SK-N-SH treated with all-trans-retinoic acid at 6 μM for 48 hours (cell line): Measurements from ENCODE around the gene FOXN3.
A peak's percentile ranks its signal among the peaks of the same experiment; 100 is the strongest.

Experiments used
- ATAC-seq: fragments of 200-7000 bp; cut with Tn5 transposase; 3 replicates; pipeline ENCODE4 v1.9.1; 2020; ENCODE audit warnings: mild to moderate bottlenecking, moderate library complexity
- ARNTL ChIP-seq: fragments of 450-650 bp; formaldehyde crosslinking; IDR thresholded peaks from 2 replicates; pipeline ENCODE4 v1.5.0; 2020; ENCODE audit warnings: low read depth, mild to moderate bottlenecking, moderate library complexity, borderline replicate concordance
- BACH2 ChIP-seq: fragments of 250-450 bp; sonication (Bioruptor Pico); IDR thresholded peaks from 2 replicates; pipeline ENCODE4 v1.9.0; 2021; ENCODE audit warnings: mild to moderate bottlenecking, borderline replicate concordance
- CREB5 ChIP-seq: fragments of 250-450 bp; sonication (Bioruptor Pico); IDR thresholded peaks from 2 replicates; pipeline ENCODE4 v1.5.1; 2020; ENCODE audit warnings: low read depth, mild to moderate bottlenecking, moderate library complexity
- CSDC2 ChIP-seq: fragments of 250-450 bp; sonication (Bioruptor Pico); IDR thresholded peaks from 2 replicates; pipeline ENCODE4 v1.5.0; 2020; ENCODE audit warnings: mild to moderate bottlenecking, moderate library complexity
- CSRNP3 ChIP-seq: fragments of 250-450 bp; sonication (Bioruptor Pico); IDR thresholded peaks from 2 replicates; pipeline ENCODE4 v1.5.1; 2021; ENCODE audit warnings: mild to moderate bottlenecking, moderate library complexity
- ESRRG ChIP-seq: fragments of 250-450 bp; sonication (Bioruptor Pico); IDR thresholded peaks from 2 replicates; pipeline ENCODE4 v1.6.1; 2021; ENCODE audit warnings: mild to moderate bottlenecking
- GLIS3 ChIP-seq: fragments of 250-450 bp; sonication (Bioruptor Pico); IDR thresholded peaks from 2 replicates; pipeline ENCODE4 v1.5.0; 2020; ENCODE audit warnings: mild to moderate bottlenecking, moderate library complexity
- ISL1 ChIP-seq: fragments of 250-450 bp; sonication (Bioruptor Pico); IDR thresholded peaks from 2 replicates; pipeline ENCODE4 v2.1.2; 2022; ENCODE audit warnings: mild to moderate bottlenecking, moderate library complexity
- POU6F1 ChIP-seq: fragments of 250-450 bp; sonication (Bioruptor Pico); IDR thresholded peaks from 2 replicates; pipeline ENCODE4 v1.8.0; 2021; ENCODE audit warnings: low read depth, mild to moderate bottlenecking, moderate library complexity, borderline replicate concordance
- RARB ChIP-seq: fragments of 250-450 bp; sonication (Bioruptor Pico); IDR thresholded peaks from 2 replicates; pipeline ENCODE4 v1.8.0; 2021; ENCODE audit warnings: mild to moderate bottlenecking, moderate library complexity
- TCF4 ChIP-seq: fragments of 250-450 bp; sonication (Bioruptor Pico); IDR thresholded peaks from 2 replicates; pipeline ENCODE4 v1.8.0; 2021; ENCODE audit warnings: mild to moderate bottlenecking, moderate library complexity, borderline replicate concordance
- TSHZ2 ChIP-seq: fragments of 250-450 bp; sonication (Bioruptor Pico); IDR thresholded peaks from 2 replicates; pipeline ENCODE4 v1.5.0; 2020; ENCODE audit warnings: mild to moderate bottlenecking, moderate library complexity
- ZC3H10 ChIP-seq: fragments of 250-450 bp; sonication (Bioruptor Pico); IDR thresholded peaks from 2 replicates; pipeline ENCODE4 v1.5.1; 2021; ENCODE audit warnings: mild to moderate bottlenecking, moderate library complexity
- ZFP3 ChIP-seq: fragments of 250-450 bp; sonication (Bioruptor Pico); IDR thresholded peaks from 2 replicates; pipeline ENCODE4 v1.5.0; 2020; ENCODE audit warnings: mild to moderate bottlenecking, moderate library complexity
- ZFP30 ChIP-seq: fragments of 450-650 bp; formaldehyde crosslinking; IDR thresholded peaks from 2 replicates; pipeline ENCODE4 v1.5.0; 2022; ENCODE audit warnings: mild to moderate bottlenecking, moderate library complexity
- ZNF565 ChIP-seq: fragments of 450-650 bp; formaldehyde crosslinking; conservative IDR thresholded peaks from 2 replicates; pipeline ENCODE4 v1.5.0; 2020; ENCODE audit warnings: low read depth, mild to moderate bottlenecking, moderate library complexity
- ZNF70 ChIP-seq: fragments of 450-650 bp; formaldehyde crosslinking; IDR thresholded peaks from 2 replicates; pipeline ENCODE4 v1.5.0; 2020; ENCODE audit warnings: mild to moderate bottlenecking, moderate library complexity
- ZNF8 ChIP-seq: fragments of 450-650 bp; formaldehyde crosslinking; IDR thresholded peaks from 2 replicates; pipeline ENCODE4 v1.5.0; 2020; ENCODE audit warnings: mild to moderate bottlenecking, moderate library complexity
- TF ChIP-seq, protein P1 (sequence below): fragments of 250-450 bp; sonication (Bioruptor Pico); IDR thresholded peaks from 2 replicates; pipeline ENCODE4 v1.8.0; 2020; ENCODE audit warnings: mild to moderate bottlenecking, moderate library complexity, borderline replicate concordance

FOXN3 gene

DNA sequence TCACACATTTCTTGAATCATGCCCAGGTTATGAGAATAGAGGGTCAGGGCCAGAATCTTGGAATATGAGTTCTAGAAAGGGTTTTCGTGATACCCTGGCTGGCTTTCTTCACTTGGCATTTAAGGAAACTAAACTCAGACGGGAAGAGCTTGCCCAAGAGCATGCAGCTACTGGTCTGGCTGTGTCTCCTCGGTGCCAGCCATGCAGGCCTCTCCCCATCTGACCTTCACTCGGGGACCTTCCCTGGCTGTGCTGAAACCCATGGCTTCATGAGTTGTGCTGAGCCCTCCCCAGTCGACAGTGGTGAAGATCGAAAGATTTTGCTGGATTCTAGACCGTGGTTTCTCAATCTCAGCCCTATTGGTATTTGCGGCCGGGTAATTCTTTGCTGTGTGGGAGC, 38.0 kb downstream of the FOXN3 start:
- no peak for ATAC-seq
- TF ChIP-seq ARNTL (CRISPR knock-in tag) (no peak), ZNF565 (CRISPR knock-in tag) (no peak), ESRRG (CRISPR knock-in tag) (no peak), ISL1 (CRISPR knock-in tag) (no peak), POU6F1 (CRISPR knock-in tag) (no peak), ZNF8 (CRISPR knock-in tag) (no peak), ZFP30 (no peak), TCF4 (CRISPR knock-in tag) (no peak), RARB (no peak)

DNA sequence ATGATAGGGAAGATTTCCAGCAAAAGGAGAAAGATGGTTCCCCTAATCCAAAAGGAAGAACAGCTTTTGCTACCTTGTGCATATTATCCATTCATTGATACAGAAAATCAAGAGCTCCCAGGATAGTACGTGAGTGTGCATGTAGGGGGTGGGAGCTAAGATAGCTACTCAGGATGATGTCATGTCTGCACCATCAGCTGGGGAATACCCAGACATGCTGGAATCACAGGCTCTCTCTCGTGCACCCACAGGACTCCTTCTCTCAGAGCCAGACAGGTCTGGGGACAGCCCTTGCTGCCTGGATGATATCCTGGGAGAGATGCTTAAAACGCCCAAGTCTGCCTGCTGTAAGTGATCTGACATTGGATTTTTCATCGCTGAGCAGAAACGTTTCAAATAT, 38.9 kb downstream of the FOXN3 start:
- TF ChIP-seq ZNF70, result no peak
- TF ChIP-seq ARNTL (CRISPR knock-in tag), result no peak
- TF ChIP-seq BACH2 (CRISPR knock-in tag), result no peak
- TF ChIP-seq ZNF565 (CRISPR knock-in tag), result no peak
- no peak for TF ChIP-seq CSDC2 (CRISPR knock-in tag)
- no peak for TF ChIP-seq ZC3H10 (CRISPR knock-in tag)
- TF ChIP-seq ZFP30, result no peak
- peak; percentile 56 for ATAC-seq

DNA sequence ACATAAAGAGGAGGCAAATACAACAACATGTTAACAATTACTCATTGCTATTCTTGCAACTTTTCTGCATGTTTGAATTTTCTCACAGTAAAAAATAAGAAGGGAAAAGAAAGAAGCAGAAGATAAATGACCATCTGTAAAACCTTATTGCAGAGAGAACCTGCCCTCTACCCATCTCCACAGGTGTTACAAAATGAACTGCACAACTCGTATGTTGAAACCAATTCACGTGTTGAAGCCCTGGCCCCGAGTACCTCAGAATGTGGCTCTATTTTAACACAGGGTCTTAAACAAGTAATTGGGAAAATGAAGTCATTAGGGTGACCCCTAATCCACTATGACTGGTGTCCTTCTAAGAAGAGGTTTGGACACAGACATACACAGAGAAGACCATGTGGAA, 39.5 kb downstream of the FOXN3 start:
- ATAC-seq, result no peak
- TF ChIP-seq TCF4 (CRISPR knock-in tag), result no peak
- TF ChIP-seq, protein P1, sequence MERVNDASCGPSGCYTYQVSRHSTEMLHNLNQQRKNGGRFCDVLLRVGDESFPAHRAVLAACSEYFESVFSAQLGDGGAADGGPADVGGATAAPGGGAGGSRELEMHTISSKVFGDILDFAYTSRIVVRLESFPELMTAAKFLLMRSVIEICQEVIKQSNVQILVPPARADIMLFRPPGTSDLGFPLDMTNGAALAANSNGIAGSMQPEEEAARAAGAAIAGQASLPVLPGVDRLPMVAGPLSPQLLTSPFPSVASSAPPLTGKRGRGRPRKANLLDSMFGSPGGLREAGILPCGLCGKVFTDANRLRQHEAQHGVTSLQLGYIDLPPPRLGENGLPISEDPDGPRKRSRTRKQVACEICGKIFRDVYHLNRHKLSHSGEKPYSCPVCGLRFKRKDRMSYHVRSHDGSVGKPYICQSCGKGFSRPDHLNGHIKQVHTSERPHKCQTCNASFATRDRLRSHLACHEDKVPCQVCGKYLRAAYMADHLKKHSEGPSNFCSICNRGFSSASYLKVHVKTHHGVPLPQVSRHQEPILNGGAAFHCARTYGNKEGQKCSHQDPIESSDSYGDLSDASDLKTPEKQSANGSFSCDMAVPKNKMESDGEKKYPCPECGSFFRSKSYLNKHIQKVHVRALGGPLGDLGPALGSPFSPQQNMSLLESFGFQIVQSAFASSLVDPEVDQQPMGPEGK, result no peak
- TF ChIP-seq CSRNP3 (CRISPR knock-in tag), result no peak
- TF ChIP-seq BACH2 (CRISPR knock-in tag), result no peak
- no peak for TF ChIP-seq ZC3H10 (CRISPR knock-in tag)
- TF ChIP-seq ZNF70, result no peak
- no peak for TF ChIP-seq TSHZ2 (CRISPR knock-in tag)
- no peak for TF ChIP-seq GLIS3 (CRISPR knock-in tag)

GRCh38 chr14:89374908-89375307, 42.1 kb downstream of the FOXN3 start:
- no peak for ATAC-seq
- TF ChIP-seq CSRNP3 (CRISPR knock-in tag), result no peak
- no peak for TF ChIP-seq ZNF8 (CRISPR knock-in tag)
- no peak for TF ChIP-seq GLIS3 (CRISPR knock-in tag)
- TF ChIP-seq ISL1 (CRISPR knock-in tag), result no peak
- TF ChIP-seq, protein P1, result no peak
- TF ChIP-seq ARNTL (CRISPR knock-in tag), result no peak
- TF ChIP-seq CSDC2 (CRISPR knock-in tag), result no peak
- no peak for TF ChIP-seq ZFP3 (CRISPR knock-in tag)
- TF ChIP-seq ZNF565 (CRISPR knock-in tag), result no peak
- TF ChIP-seq ZNF70, result no peak
- TF ChIP-seq ZC3H10 (CRISPR knock-in tag), result no peak
- TF ChIP-seq CREB5 (CRISPR knock-in tag), result no peak
